Measurements from ENCODE around the gene HIPK4.
"Not testable (repeated sequence)": the region's sequence is repeated elsewhere in the genome, so short reads cannot be mapped to it uniquely, and the experiment has no call there.

HIPK4 gene

GRCh38 chr19:40370997-40371801, 18.8 kb downstream of the HIPK4 start:
- H4K5ac ChIP-seq (ENCODE audit: low read length), result no peak overlapping the region
- no peak overlapping the region for H2AK5ac ChIP-seq (ENCODE audit: low read length)
- H2BK15ac ChIP-seq (replicated peaks; ENCODE audit: low read depth), result no peak overlapping the region
- H3K36me3 ChIP-seq (ENCODE audit: control insufficient read depth, insufficient read depth, low read length), result peaks cover 3% of the 10 kb centered on the region
- H3K27ac ChIP-seq (ENCODE audit: low read depth, low read length), result no peak overlapping the region
- H3K9ac ChIP-seq (ENCODE audit: low read length), result no peak overlapping the region
- no peak overlapping the region for H3K56ac ChIP-seq (ENCODE audit: low read length)
- H3K4ac ChIP-seq (ENCODE audit: low read depth, low read length), result no peak overlapping the region
- no peaks in the 10 kb centered on the region for H3K79me2 ChIP-seq (ENCODE audit: control insufficient read depth, insufficient read depth, low read length)
- no peak overlapping the region for H4K8ac ChIP-seq (ENCODE audit: low read depth, low read length)
- H3K4me1 ChIP-seq (ENCODE audit: control insufficient read depth, low read depth, low read length), result peaks cover 3% of the 10 kb centered on the region
- no peak overlapping the region for H3K4me3 ChIP-seq (ENCODE audit: low read length)
- no CpG with 5 or more reads among the region's 7 CpGs for WGBS (ENCODE audit: extremely low coverage, insufficient coverage, low lambda C conversion rate)
- no peak overlapping the region for H3K23ac ChIP-seq (ENCODE audit: low read length)
- H2BK120ac ChIP-seq (ENCODE audit: low read depth, low read length), result no peak overlapping the region
- H3K18ac ChIP-seq (ENCODE audit: low read length), result no peak overlapping the region
- peaks cover 2% of the 10 kb centered on the region for H3K79me1 ChIP-seq (ENCODE audit: low read length)
- DNase-seq, result peak; percentile 51
- no peak overlapping the region for H2BK5ac ChIP-seq (ENCODE audit: low read length)
- no peaks in the 10 kb centered on the region for H3K27me3 ChIP-seq (ENCODE audit: insufficient read depth, low read length, poor library complexity)
- no peak overlapping the region for H3K4me2 ChIP-seq (ENCODE audit: low read length)

- not testable (repeated sequence) for H3K4me2 ChIP-seq (ENCODE audit: low read length); H3K4me3 ChIP-seq (ENCODE audit: low read length); H2BK15ac ChIP-seq (replicated peaks; ENCODE audit: low read depth); H3K9ac ChIP-seq (ENCODE audit: low read length); H4K8ac ChIP-seq (ENCODE audit: low read depth, low read length); H3K27ac ChIP-seq (ENCODE audit: low read depth, low read length); H2AK5ac ChIP-seq (ENCODE audit: low read length); H3K18ac ChIP-seq (ENCODE audit: low read length); H2BK120ac ChIP-seq (ENCODE audit: low read depth, low read length); H3K27me3 ChIP-seq (ENCODE audit: insufficient read depth, low read length, poor library complexity); H3K4ac ChIP-seq (ENCODE audit: low read depth, low read length); H3K79me2 ChIP-seq (ENCODE audit: control insufficient read depth, insufficient read depth, low read length); H3K56ac ChIP-seq (ENCODE audit: low read length); H3K4me1 ChIP-seq (ENCODE audit: control insufficient read depth, low read depth, low read length); H4K5ac ChIP-seq (ENCODE audit: low read length); H3K79me1 ChIP-seq (ENCODE audit: low read length); H3K23ac ChIP-seq (ENCODE audit: low read length); DNase-seq; H3K36me3 ChIP-seq (ENCODE audit: control insufficient read depth, insufficient read depth, low read length); H2BK5ac ChIP-seq (ENCODE audit: low read length)
- no CpG with 5 or more reads among the region's 3 CpGs for WGBS (ENCODE audit: extremely low coverage, insufficient coverage, low lambda C conversion rate)
These were observed 19.7 kb downstream of the HIPK4 start for GRCh38 chr19:40370253-40370652.

- Histone ChIP-seq H3K4me1 (ENCODE audit: control insufficient read depth, low read depth, low read length) (peaks cover 3% of the 10 kb centered on the region), H3K23ac (ENCODE audit: low read length) (no peak overlapping the region), H2BK5ac (ENCODE audit: low read length) (no peak overlapping the region), H3K4me3 (ENCODE audit: low read length) (no peak overlapping the region), H3K56ac (ENCODE audit: low read length) (no peak overlapping the region), H4K8ac (ENCODE audit: low read depth, low read length) (no peak overlapping the region), H4K5ac (ENCODE audit: low read length) (no peak overlapping the region), H2BK120ac (ENCODE audit: low read depth, low read length) (no peak overlapping the region), H3K79me2 (ENCODE audit: control insufficient read depth, insufficient read depth, low read length) (no peaks in the 10 kb centered on the region), H3K9ac (ENCODE audit: low read length) (no peak overlapping the region), H2AK5ac (ENCODE audit: low read length) (no peak overlapping the region), H2BK15ac (replicated peaks; ENCODE audit: low read depth) (no peak overlapping the region), H3K27me3 (ENCODE audit: insufficient read depth, low read length, poor library complexity) (no peaks in the 10 kb centered on the region), H3K79me1 (ENCODE audit: low read length) (peaks cover 2% of the 10 kb centered on the region), H3K18ac (ENCODE audit: low read length) (no peak overlapping the region), H3K27ac (ENCODE audit: low read depth, low read length) (no peak overlapping the region), H3K4ac (ENCODE audit: low read depth, low read length) (no peak overlapping the region), H3K4me2 (ENCODE audit: low read length) (no peak overlapping the region), H3K36me3 (ENCODE audit: control insufficient read depth, insufficient read depth, low read length) (peaks cover 3% of the 10 kb centered on the region)
- no peak for DNase-seq
- no CpG with 5 or more reads among the region's 12 CpGs for WGBS (ENCODE audit: extremely low coverage, insufficient coverage, low lambda C conversion rate)
These were observed 20.2 kb downstream of the HIPK4 start for GRCh38 chr19:40369797-40370196.

GRCh38 chr19:40367577-40368434, 22.2 kb downstream of the HIPK4 start:
- Histone ChIP-seq H3K27me3 (ENCODE audit: insufficient read depth, low read length, poor library complexity) (no peaks in the 10 kb centered on the region), H2AK5ac (ENCODE audit: low read length) (no peak overlapping the region), H3K4me2 (ENCODE audit: low read length) (no peak overlapping the region), H2BK120ac (ENCODE audit: low read depth, low read length) (no peak overlapping the region), H3K23ac (ENCODE audit: low read length) (no peak overlapping the region), H3K4ac (ENCODE audit: low read depth, low read length) (no peak overlapping the region), H2BK5ac (ENCODE audit: low read length) (no peak overlapping the region), H3K27ac (ENCODE audit: low read depth, low read length) (no peak overlapping the region), H3K56ac (ENCODE audit: low read length) (no peak overlapping the region), H3K36me3 (ENCODE audit: control insufficient read depth, insufficient read depth, low read length) (peaks cover 3% of the 10 kb centered on the region), H3K18ac (ENCODE audit: low read length) (no peak overlapping the region), H3K4me1 (ENCODE audit: control insufficient read depth, low read depth, low read length) (peaks cover 3% of the 10 kb centered on the region), H3K4me3 (ENCODE audit: low read length) (no peak overlapping the region), H3K79me2 (ENCODE audit: control insufficient read depth, insufficient read depth, low read length) (no peaks in the 10 kb centered on the region), H4K8ac (ENCODE audit: low read depth, low read length) (no peak overlapping the region), H3K79me1 (ENCODE audit: low read length) (peaks cover 2% of the 10 kb centered on the region), H3K9ac (ENCODE audit: low read length) (no peak overlapping the region), H2BK15ac (replicated peaks; ENCODE audit: low read depth) (no peak overlapping the region), H4K5ac (ENCODE audit: low read length) (no peak overlapping the region)
- no CpG with 5 or more reads among the region's 16 CpGs for WGBS (ENCODE audit: extremely low coverage, insufficient coverage, low lambda C conversion rate)
- DNase-seq, result no peak

GRCh38 chr19:40366697-40367561, 23.1 kb downstream of the HIPK4 start:
- Histone ChIP-seq H3K79me1 (ENCODE audit: low read length) (peaks cover 2% of the 10 kb centered on the region), H3K4me3 (ENCODE audit: low read length) (no peak overlapping the region), H2BK120ac (ENCODE audit: low read depth, low read length) (no peak overlapping the region)

More at GRCh38 chr19:40366697-40367561, 23.1 kb downstream of the HIPK4 start:
- no peak overlapping the region for H4K8ac ChIP-seq (ENCODE audit: low read depth, low read length)
- H3K18ac ChIP-seq (ENCODE audit: low read length), result no peak overlapping the region
- peaks cover 3% of the 10 kb centered on the region for H3K36me3 ChIP-seq (ENCODE audit: control insufficient read depth, insufficient read depth, low read length)
- H3K23ac ChIP-seq (ENCODE audit: low read length), result no peak overlapping the region
- peak overlapping the region; percentile 93 for H3K4me2 ChIP-seq (ENCODE audit: low read length)
- H3K79me2 ChIP-seq (ENCODE audit: control insufficient read depth, insufficient read depth, low read length), result no peaks in the 10 kb centered on the region
- H3K9ac ChIP-seq (ENCODE audit: low read length), result peak overlapping the region; percentile 85
- no peaks in the 10 kb centered on the region for H3K27me3 ChIP-seq (ENCODE audit: insufficient read depth, low read length, poor library complexity)
- WGBS (ENCODE audit: extremely low coverage, insufficient coverage, low lambda C conversion rate), result no CpG with 5 or more reads among the region's 27 CpGs
- H3K27ac ChIP-seq (ENCODE audit: low read depth, low read length), result peak overlapping the region; percentile 34
- H2BK15ac ChIP-seq (replicated peaks; ENCODE audit: low read depth), result no peak overlapping the region
- H3K4ac ChIP-seq (ENCODE audit: low read depth, low read length), result no peak overlapping the region
- peak; percentile 90 for DNase-seq
- H4K5ac ChIP-seq (ENCODE audit: low read length), result no peak overlapping the region
- H3K4me1 ChIP-seq (ENCODE audit: control insufficient read depth, low read depth, low read length), result peaks cover 3% of the 10 kb centered on the region
- H2AK5ac ChIP-seq (ENCODE audit: low read length), result no peak overlapping the region
- no peak overlapping the region for H2BK5ac ChIP-seq (ENCODE audit: low read length)
- H3K56ac ChIP-seq (ENCODE audit: low read length), result peak overlapping the region; percentile 92
